Thoracic aorta (tissue), 2 donors: Measurements from ENCODE around the gene ZFAND6. TPM values are rescaled to one million over a fixed set of nuclear protein-coding genes. Genes with fewer than 3 reads are reported as not detected.

Experiments
- ATAC-seq: fragments of 150-250 bp; one replicate; pipeline ENCODE4 v1.8.0; 2017; ENCODE audit warnings: low read depth; ENCODE audit not compliant: insufficient number of reproducible peaks, low FRiP score
- DNase-seq: peaks from one replicate; pipeline ENCODE4 v3.0.0-alpha.2; 2020; ENCODE audit warnings: low spot score
- H3K27ac ChIP-seq, 2 donors: fragments of 200-600 bp; sonication (generic); 1 replicate in 1 of 2; 2 replicates in 1 of 2; pipeline ENCODE4 v1.5.1; 2016; ENCODE audit warnings: mild to moderate bottlenecking in 2 of 2, moderate library complexity in 2 of 2
- H3K27me3 ChIP-seq: fragments of 200-600 bp; sonication (generic); replicated peaks from 2 replicates; pipeline ENCODE4 v1.6.0; 2016; ENCODE audit warnings: mild to moderate bottlenecking; ENCODE audit not compliant: insufficient read depth
- H3K36me3 ChIP-seq: fragments of 200-600 bp; sonication (generic); one replicate; pipeline ENCODE4 v1.5.1; 2016
- H3K4me1 ChIP-seq, 2 donors: fragments of 200-600 bp; sonication (generic); 1 replicate in 1 of 2; 2 replicates in 1 of 2; pipeline versions ENCODE4 v1.5.1 to v1.6.0; 2016; ENCODE audit warnings: low read depth in 2 of 2, mild to moderate bottlenecking in 1 of 2; ENCODE audit not compliant: control insufficient read depth in 1 of 2
- H3K4me3 ChIP-seq: fragments of 200-600 bp; sonication (generic); 2 replicates; pipeline ENCODE4 v1.5.1; 2016; ENCODE audit warnings: mild to moderate bottlenecking
- H3K9me3 ChIP-seq: fragments of 200-600 bp; sonication (generic); 2 replicates; pipeline ENCODE4 v1.5.1; 2016
- total RNA-seq, 2 donors: library from RNA; depleted of rRNA; stranded (reverse); fragments of >200 nt; gene quantifications; one replicate each; pipeline versions ENCODE4 v1.1.0 to v1.2.3, GENCODE V29; 2016
- TF ChIP-seq, protein P1 (sequence below): fragments of 200-600 bp; sonication (generic); IDR thresholded peaks from one replicate; pipeline ENCODE4 v1.5.1; 2019; ENCODE audit warnings: antibody characterized with exemption

The ZFAND6 gene
- total RNA-seq, 2 donors from 2014 or later, result 43.5 to 80.0 TPM

GRCh38 chr15:80141916-80142598 is 82.6 kb downstream of the ZFAND6 start:
- no peaks in the 10 kb centered on the region for H3K9me3 ChIP-seq
- no peaks in the 10 kb centered on the region for H3K36me3 ChIP-seq
- no peak overlapping the region for H3K27ac ChIP-seq
- TF ChIP-seq, protein P1, sequence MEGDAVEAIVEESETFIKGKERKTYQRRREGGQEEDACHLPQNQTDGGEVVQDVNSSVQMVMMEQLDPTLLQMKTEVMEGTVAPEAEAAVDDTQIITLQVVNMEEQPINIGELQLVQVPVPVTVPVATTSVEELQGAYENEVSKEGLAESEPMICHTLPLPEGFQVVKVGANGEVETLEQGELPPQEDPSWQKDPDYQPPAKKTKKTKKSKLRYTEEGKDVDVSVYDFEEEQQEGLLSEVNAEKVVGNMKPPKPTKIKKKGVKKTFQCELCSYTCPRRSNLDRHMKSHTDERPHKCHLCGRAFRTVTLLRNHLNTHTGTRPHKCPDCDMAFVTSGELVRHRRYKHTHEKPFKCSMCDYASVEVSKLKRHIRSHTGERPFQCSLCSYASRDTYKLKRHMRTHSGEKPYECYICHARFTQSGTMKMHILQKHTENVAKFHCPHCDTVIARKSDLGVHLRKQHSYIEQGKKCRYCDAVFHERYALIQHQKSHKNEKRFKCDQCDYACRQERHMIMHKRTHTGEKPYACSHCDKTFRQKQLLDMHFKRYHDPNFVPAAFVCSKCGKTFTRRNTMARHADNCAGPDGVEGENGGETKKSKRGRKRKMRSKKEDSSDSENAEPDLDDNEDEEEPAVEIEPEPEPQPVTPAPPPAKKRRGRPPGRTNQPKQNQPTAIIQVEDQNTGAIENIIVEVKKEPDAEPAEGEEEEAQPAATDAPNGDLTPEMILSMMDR, result no peak
- H3K4me1 ChIP-seq, result no peaks in the 10 kb centered on the region
- no peak overlapping the region for H3K4me3 ChIP-seq
- ATAC-seq (no peak), DNase-seq (no peak)
- no peaks in the 10 kb centered on the region for H3K27me3 ChIP-seq

DNA sequence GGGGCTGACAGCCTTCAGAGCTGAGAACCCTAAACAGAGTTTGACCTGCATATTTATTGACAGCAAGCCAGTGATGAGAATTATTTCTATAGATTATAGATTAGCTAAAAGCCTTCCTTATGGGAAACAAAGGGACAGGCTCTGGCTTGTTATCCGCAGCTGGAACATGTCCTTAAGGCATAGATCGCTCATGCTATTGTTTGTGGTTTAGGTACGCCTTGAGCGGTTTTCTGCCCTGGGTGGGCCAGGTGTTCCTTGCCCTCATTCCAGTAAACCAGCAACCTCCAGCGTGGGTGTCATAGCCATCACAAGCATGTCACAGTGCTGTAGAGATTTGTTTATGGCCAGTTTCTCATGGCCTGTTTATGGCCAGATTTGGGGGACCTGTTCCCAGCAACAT is 83.2 kb downstream of the ZFAND6 start:
- H3K4me1 ChIP-seq, result no peaks in the 10 kb centered on the region
- DNase-seq (no peak), ATAC-seq (no peak)
- no peaks in the 10 kb centered on the region for H3K36me3 ChIP-seq
- H3K27me3 ChIP-seq, result no peaks in the 10 kb centered on the region
- H3K9me3 ChIP-seq, result no peaks in the 10 kb centered on the region
- H3K4me3 ChIP-seq, result no peak overlapping the region
- TF ChIP-seq, protein P1, result no peak
- no peak overlapping the region for H3K27ac ChIP-seq

GRCh38 chr15:80151148-80151547 is 91.7 kb downstream of the ZFAND6 start:
- no peak for ATAC-seq
- no peak overlapping the region for H3K27ac ChIP-seq

DNA sequence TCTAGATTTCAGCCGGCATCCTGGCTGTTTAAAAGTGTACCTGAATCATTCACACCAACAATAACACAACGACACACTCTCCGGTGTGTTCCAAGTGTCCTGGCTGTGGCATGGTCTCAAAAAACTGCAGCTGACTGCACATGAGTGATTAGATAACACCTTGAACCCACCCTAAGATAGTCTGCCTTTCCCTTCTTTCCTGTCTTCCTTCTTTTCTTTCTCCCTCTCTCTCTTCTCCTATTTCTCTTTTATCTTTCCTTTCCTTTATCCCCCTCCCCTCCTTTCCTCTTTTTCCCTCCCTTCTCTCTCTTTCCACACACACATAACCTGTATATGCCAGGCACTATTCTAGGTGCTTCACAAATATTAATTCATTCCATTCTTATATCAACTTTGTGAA is 92.1 kb downstream of the ZFAND6 start:
- H3K27ac ChIP-seq, result peak overlapping the region; percentile 33 to 39
- H3K4me3 ChIP-seq, result no peak overlapping the region
- H3K4me1 ChIP-seq, result peaks cover 17 to 23% of the 10 kb centered on the region in 2 donors
- no peak for ATAC-seq
- no peak for DNase-seq
- TF ChIP-seq, protein P1, result no peak
- H3K27me3 ChIP-seq, result no peaks in the 10 kb centered on the region
- H3K9me3 ChIP-seq, result no peaks in the 10 kb centered on the region
- no peaks in the 10 kb centered on the region for H3K36me3 ChIP-seq

More at GRCh38 chr15:80151148-80151547, 91.7 kb downstream of the ZFAND6 start:
- no peak overlapping the region for H3K4me3 ChIP-seq
- H3K36me3 ChIP-seq, result no peaks in the 10 kb centered on the region
- TF ChIP-seq, protein P1, result no peak
- H3K27me3 ChIP-seq, result no peaks in the 10 kb centered on the region
- DNase-seq, result no peak
- H3K9me3 ChIP-seq, result no peaks in the 10 kb centered on the region
- H3K4me1 ChIP-seq, result peaks cover 17 to 23% of the 10 kb centered on the region in 2 donors

DNA sequence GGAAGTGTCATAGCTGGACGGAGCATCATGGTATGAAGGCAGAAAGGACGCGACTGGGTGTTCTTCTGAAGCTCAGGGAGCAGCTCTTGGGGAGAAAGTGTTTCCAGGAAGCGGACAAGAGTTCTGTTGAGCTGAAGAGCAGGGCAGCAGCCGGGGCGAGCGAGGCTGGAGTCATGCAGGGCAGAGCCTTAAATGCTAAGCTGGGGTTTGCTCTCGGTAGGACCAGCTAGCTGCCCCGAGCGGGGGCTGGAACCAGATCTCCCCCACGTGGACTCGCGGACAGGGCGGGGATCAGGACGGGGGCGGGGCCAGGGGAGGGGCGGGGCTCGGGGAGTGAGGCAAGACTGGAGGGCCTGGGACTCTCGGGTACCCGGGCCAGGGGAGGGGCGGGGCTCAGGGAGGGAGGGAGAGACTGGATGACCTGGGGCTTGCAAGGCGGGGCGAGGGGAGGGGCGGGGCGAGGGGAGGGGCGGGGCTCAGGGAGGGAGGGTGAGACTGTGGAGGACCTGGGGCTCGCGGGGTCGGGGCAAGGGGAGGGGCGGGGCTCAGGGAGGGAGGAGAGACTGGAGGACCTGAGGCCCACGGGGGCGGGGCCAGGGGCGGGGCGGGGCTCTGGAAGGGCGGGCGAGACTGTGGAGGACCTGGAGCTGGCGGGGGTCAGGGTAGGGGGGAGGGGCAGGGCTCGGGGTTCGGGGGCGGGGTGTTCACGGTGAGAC is 92.9 kb downstream of the ZFAND6 start:
- DNase-seq (peak; percentile 92), ATAC-seq (peak; percentile 73)
- H3K36me3 ChIP-seq, result no peaks in the 10 kb centered on the region
- H3K27me3 ChIP-seq, result no peaks in the 10 kb centered on the region
- peaks cover 17 to 23% of the 10 kb centered on the region in 2 donors for H3K4me1 ChIP-seq
- peak overlapping the region; percentile 39 to 75 for H3K27ac ChIP-seq
- TF ChIP-seq, protein P1, result no peak
- H3K4me3 ChIP-seq, result peak overlapping the region; percentile 87
- H3K9me3 ChIP-seq, result no peaks in the 10 kb centered on the region
